ENCODE measurements around the gene EVA1A. TPM values are rescaled to one million over a fixed set of nuclear protein-coding genes. Genes with fewer than 3 reads are reported as not detected.

Gene EVA1A
- total RNA-seq, 1 experiment from 2014 or later: 10.8 TPM

DNA sequence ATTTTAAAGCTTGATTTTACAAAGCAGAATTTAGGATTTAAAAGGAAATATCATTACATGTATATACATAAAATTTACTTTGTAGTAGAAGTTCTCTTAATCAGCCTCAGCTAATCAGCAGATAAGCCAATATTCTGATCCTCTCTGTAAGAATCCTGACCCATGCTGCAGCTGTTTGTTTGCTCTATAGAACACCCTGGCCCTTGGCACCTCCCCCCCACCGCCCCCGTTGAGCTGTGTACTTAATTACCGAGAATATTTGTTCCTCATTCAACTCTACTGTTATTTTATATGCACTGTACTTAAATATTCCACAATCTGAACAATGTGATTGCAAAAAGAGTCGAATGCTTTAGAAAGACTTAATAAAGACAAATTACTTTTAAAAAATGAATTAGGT lies 98.0 kb downstream of the EVA1A start:
- ChIA-PET CTCF (no interaction called here), POLR2A (ENCODE audit: unreplicated experiment) (interaction anchor here (0.6 to 0.7 kb wide), 2 partner anchors 146 to 362 kb away, joined by 3 to 12 read pairs; no protein-coding TSS in a partner anchor)
- H3K4me1 ChIP-seq (replicated peaks; ENCODE audit: insufficient read depth): peaks cover 26% of the 10 kb centered on the region
- no peaks in the 10 kb centered on the region for H4K20me1 ChIP-seq (ENCODE audit: insufficient read depth)
- no peaks in the 10 kb centered on the region for H3K27me3 ChIP-seq (ENCODE audit: insufficient read depth, low read depth)
- H3F3A ChIP-seq (ENCODE audit: insufficient read depth, low read depth): no peaks in the 10 kb centered on the region
- H3K4me3 ChIP-seq: no peak overlapping the region
- no peaks in the 10 kb centered on the region for H3K9me2 ChIP-seq (ENCODE audit: insufficient read depth)
- intact Hi-C loops (cut with micrococcal nuclease; ENCODE audit: unreplicated experiment): loop anchor here (5.0 kb wide), 1 partner anchor 60 kb away; no protein-coding TSS in a partner anchor
- no peak overlapping the region for H3K27ac ChIP-seq
- no peaks in the 10 kb centered on the region for H3K36me3 ChIP-seq (ENCODE audit: low read depth)
- no peaks in the 10 kb centered on the region for H3K9me3 ChIP-seq (ENCODE audit: insufficient read depth, low read depth)
- no peak for DNase-seq
- H3K4me2 ChIP-seq: no peak overlapping the region
- BruUV-seq (replicated peaks): no TSS peak
- H2AFZ ChIP-seq: no peak overlapping the region
- TF ChIP-seq CTCF (conservative IDR thresholded peaks at IDR 0.05) (no peak), EZH2 (IDR thresholded peaks at IDR 0.05; ENCODE audit: low read depth) (no peak)
- no peaks in the 10 kb centered on the region for H3K79me2 ChIP-seq (ENCODE audit: low read depth)

GRCh38 chr2:75462206-75462605 lies 98.5 kb downstream of the EVA1A start:
- Histone ChIP-seq H3K27me3 (ENCODE audit: insufficient read depth, low read depth) (no peaks in the 10 kb centered on the region), H2AFZ (no peak overlapping the region), H3K36me3 (ENCODE audit: low read depth) (no peaks in the 10 kb centered on the region), H3K4me3 (no peak overlapping the region), H3K9me3 (ENCODE audit: insufficient read depth, low read depth) (no peaks in the 10 kb centered on the region), H3K9me2 (ENCODE audit: insufficient read depth) (no peaks in the 10 kb centered on the region), H3K4me2 (no peak overlapping the region), H4K20me1 (ENCODE audit: insufficient read depth) (no peaks in the 10 kb centered on the region), H3K4me1 (replicated peaks; ENCODE audit: insufficient read depth) (peaks cover 25% of the 10 kb centered on the region), H3K27ac (no peak overlapping the region), H3K79me2 (ENCODE audit: low read depth) (no peaks in the 10 kb centered on the region), H3F3A (ENCODE audit: insufficient read depth, low read depth) (no peaks in the 10 kb centered on the region)
- no peak for DNase-seq
- no TSS peak for BruUV-seq (replicated peaks)
- intact Hi-C loops (cut with micrococcal nuclease; ENCODE audit: unreplicated experiment): loop anchor here (5.0 kb wide), 1 partner anchor 60 kb away; no protein-coding TSS in a partner anchor
- TF ChIP-seq CTCF (conservative IDR thresholded peaks at IDR 0.05): no peak
- no peak for TF ChIP-seq EZH2 (IDR thresholded peaks at IDR 0.05; ENCODE audit: low read depth)
- POLR2A ChIA-PET (ENCODE audit: unreplicated experiment): interaction anchor here (0.7 kb wide), 1 partner anchor 362 kb away, joined by 3 read pairs; no protein-coding TSS in a partner anchor
- CTCF ChIA-PET: no interaction called here

GRCh38 chr2:75460630-75461029 lies 100.1 kb downstream of the EVA1A start:
- ChIA-PET POLR2A (ENCODE audit: unreplicated experiment) (no interaction called here), CTCF (no interaction called here)
- no peaks in the 10 kb centered on the region for H3K36me3 ChIP-seq (ENCODE audit: low read depth)
- TF ChIP-seq CTCF (conservative IDR thresholded peaks at IDR 0.05): no peak
- no peak for TF ChIP-seq EZH2 (IDR thresholded peaks at IDR 0.05; ENCODE audit: low read depth)
- no peaks in the 10 kb centered on the region for H3K9me3 ChIP-seq (ENCODE audit: insufficient read depth, low read depth)
- H4K20me1 ChIP-seq (ENCODE audit: insufficient read depth): no peaks in the 10 kb centered on the region
- BruUV-seq (replicated peaks): no TSS peak
- no peaks in the 10 kb centered on the region for H3K79me2 ChIP-seq (ENCODE audit: low read depth)
- H3K9me2 ChIP-seq (ENCODE audit: insufficient read depth): no peaks in the 10 kb centered on the region
- no peaks in the 10 kb centered on the region for H3K27me3 ChIP-seq (ENCODE audit: insufficient read depth, low read depth)
- H3K4me3 ChIP-seq: no peak overlapping the region
- intact Hi-C loops (cut with micrococcal nuclease; ENCODE audit: unreplicated experiment): loop anchor here (5.0 kb wide), 1 partner anchor 58 kb away; no protein-coding TSS in a partner anchor
- H3K4me2 ChIP-seq: no peak overlapping the region
- H2AFZ ChIP-seq: no peak overlapping the region
- DNase-seq: no peak
- no peak overlapping the region for H3K27ac ChIP-seq
- H3K4me1 ChIP-seq (replicated peaks; ENCODE audit: insufficient read depth): peaks cover 20% of the 10 kb centered on the region
- no peaks in the 10 kb centered on the region for H3F3A ChIP-seq (ENCODE audit: insufficient read depth, low read depth)
